IMR-90 (cell line): ENCODE results near the gene NPY4R.
"Not testable (repeated sequence)": the region's sequence is repeated elsewhere in the genome, so short reads cannot be mapped to it uniquely, and the experiment has no call there.

Experiments used
- BHLHE40 ChIP-seq: fragments of 150-350 bp; IDR thresholded peaks from 2 replicates; pipeline ENCODE4 v1.6.1; 2016; ENCODE audit warnings: mild to moderate bottlenecking, low read depth, low read length
- CEBPB ChIP-seq: IDR thresholded peaks from 2 replicates; pipeline ENCODE4 v1.6.1; 2012; ENCODE audit warnings: low read depth, low read length, improper control_type of control experiment
- MAFK ChIP-seq: IDR thresholded peaks from 2 replicates; pipeline ENCODE4 v1.6.1; 2012; ENCODE audit warnings: low read depth, low read length, improper control_type of control experiment
- MAZ ChIP-seq: IDR thresholded peaks from 2 replicates; pipeline ENCODE4 v1.6.1; 2012; ENCODE audit warnings: low read depth, mild to moderate bottlenecking, low read length, improper control_type of control experiment, moderate library complexity, borderline replicate concordance
- NFE2L2 ChIP-seq: fragments of 150-350 bp; IDR thresholded peaks from 2 replicates; pipeline ENCODE4 v1.6.1; 2016; ENCODE audit warnings: low read depth, mild to moderate bottlenecking, low read length
- POLR2A ChIP-seq: IDR thresholded peaks from 2 replicates; pipeline ENCODE4 v1.6.1; 2012; ENCODE audit warnings: mild to moderate bottlenecking, low read depth, low read length
- RAD21 ChIP-seq: IDR thresholded peaks from 2 replicates; pipeline ENCODE4 v1.6.1; 2012; ENCODE audit warnings: low read length, improper control_type of control experiment
- RCOR1 ChIP-seq: IDR thresholded peaks from 2 replicates; pipeline ENCODE4 v1.6.1; 2012; ENCODE audit warnings: mild to moderate bottlenecking, low read length, improper control_type of control experiment; ENCODE audit not compliant: insufficient replicate concordance
- RFX5 ChIP-seq: IDR thresholded peaks from 2 replicates; pipeline ENCODE4 v1.8.0; 2012; ENCODE audit warnings: low read depth, mild to moderate bottlenecking, low read length, moderate library complexity
- SMC3 ChIP-seq: fragments of 150-350 bp; IDR thresholded peaks from 2 replicates; pipeline ENCODE4 v1.6.1; 2016; ENCODE audit warnings: low read depth, mild to moderate bottlenecking, antibody characterized with exemption, low read length, moderate library complexity
- TF ChIP-seq, protein P1 (sequence below): conservative IDR thresholded peaks from 2 replicates; pipeline ENCODE4 v1.5.1; 2012; ENCODE audit warnings: mild to moderate bottlenecking, low read depth, low read length, improper control_type of control experiment

DNA sequence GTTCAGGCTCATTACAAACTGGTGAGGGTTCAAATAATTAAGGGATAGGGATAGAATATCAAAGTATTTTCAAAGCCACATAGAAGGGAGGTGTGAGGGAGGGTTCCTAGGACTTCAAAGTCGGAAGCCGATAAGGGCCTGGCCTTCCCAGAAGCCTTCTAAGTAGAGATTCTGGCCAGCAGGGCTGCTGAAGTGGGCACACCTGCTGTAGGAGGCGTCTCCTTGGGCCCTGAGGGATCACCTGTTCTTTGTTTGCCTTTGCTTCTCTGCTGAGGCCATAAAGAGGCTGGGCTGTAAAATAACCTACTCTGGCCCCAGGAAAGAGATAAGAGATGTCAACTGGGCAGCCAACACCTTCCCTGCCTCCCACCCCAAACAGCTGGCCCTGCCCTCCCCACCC is 8.0 kb upstream of the NPY4R start:
- TF ChIP-seq, protein P1, sequence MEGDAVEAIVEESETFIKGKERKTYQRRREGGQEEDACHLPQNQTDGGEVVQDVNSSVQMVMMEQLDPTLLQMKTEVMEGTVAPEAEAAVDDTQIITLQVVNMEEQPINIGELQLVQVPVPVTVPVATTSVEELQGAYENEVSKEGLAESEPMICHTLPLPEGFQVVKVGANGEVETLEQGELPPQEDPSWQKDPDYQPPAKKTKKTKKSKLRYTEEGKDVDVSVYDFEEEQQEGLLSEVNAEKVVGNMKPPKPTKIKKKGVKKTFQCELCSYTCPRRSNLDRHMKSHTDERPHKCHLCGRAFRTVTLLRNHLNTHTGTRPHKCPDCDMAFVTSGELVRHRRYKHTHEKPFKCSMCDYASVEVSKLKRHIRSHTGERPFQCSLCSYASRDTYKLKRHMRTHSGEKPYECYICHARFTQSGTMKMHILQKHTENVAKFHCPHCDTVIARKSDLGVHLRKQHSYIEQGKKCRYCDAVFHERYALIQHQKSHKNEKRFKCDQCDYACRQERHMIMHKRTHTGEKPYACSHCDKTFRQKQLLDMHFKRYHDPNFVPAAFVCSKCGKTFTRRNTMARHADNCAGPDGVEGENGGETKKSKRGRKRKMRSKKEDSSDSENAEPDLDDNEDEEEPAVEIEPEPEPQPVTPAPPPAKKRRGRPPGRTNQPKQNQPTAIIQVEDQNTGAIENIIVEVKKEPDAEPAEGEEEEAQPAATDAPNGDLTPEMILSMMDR = not testable (repeated sequence)
- TF ChIP-seq POLR2A, RAD21, MAZ, SMC3, RCOR1, MAFK, BHLHE40, RFX5, NFE2L2, CEBPB: not testable (repeated sequence)
